Measurements from ENCODE around the gene LRRC61. TPM values are rescaled to one million over a fixed set of nuclear protein-coding genes. Genes with fewer than 3 reads are reported as not detected.

The LRRC61 gene
- total and polyA plus RNA-seq, 2 of the 13 experiments (the other 11 are each of a cell fraction or from before 2014, with no cell fraction given): 33.0 to 34.8 TPM

- TF ChIP-seq MYNN (CRISPR knock-in tag; IDR thresholded peaks at IDR 0.05; ENCODE audit: low read depth): peak; percentile 99
- TF ChIP-seq TBP (CRISPR knock-in tag; IDR thresholded peaks at IDR 0.05): no peak
- TF ChIP-seq ZNF746 (CRISPR knock-in tag; IDR thresholded peaks at IDR 0.05): peak; percentile 72; the same call in 1 of the 2 replicates
- 0 out of 2 replicates have a peak, but pooled peaks have one; percentile 38 for TF ChIP-seq BRCA1 (CRISPR knock-in tag; IDR thresholded peaks at IDR 0.05)
- TF ChIP-seq RFX3 (CRISPR knock-in tag; IDR thresholded peaks at IDR 0.05): peak; percentile 87
- 0 out of 2 replicates have a peak, but pooled peaks have one; percentile 38 for TF ChIP-seq ZNF143 (CRISPR knock-in tag; IDR thresholded peaks at IDR 0.05)
- TF ChIP-seq ZNF263 (CRISPR knock-in tag; IDR thresholded peaks at IDR 0.05): peak; percentile 65; the same call in 1 of the 2 replicates
- peak; percentile 79 for TF ChIP-seq RARA (CRISPR knock-in tag; IDR thresholded peaks at IDR 0.05)
- TF ChIP-seq NR2F1 (CRISPR knock-in tag; IDR thresholded peaks at IDR 0.05): peak in 1 of 2 experiments; percentile 47; a peak in 1 of 4 replicates
- TF ChIP-seq KLF15 (CRISPR knock-in tag; IDR thresholded peaks at IDR 0.05; ENCODE audit: borderline replicate concordance): peak; percentile 66; the same call in 1 of the 2 replicates
- no peak; the same call in 1 of the 2 replicates for TF ChIP-seq HIC2 (CRISPR knock-in tag; IDR thresholded peaks at IDR 0.05; ENCODE audit: low read depth)
- TF ChIP-seq TAF1 (CRISPR knock-in tag; IDR thresholded peaks at IDR 0.05): peak; percentile 97
- peak; percentile 23; the same call in 1 of the 2 replicates for TF ChIP-seq MNT (IDR thresholded peaks at IDR 0.05)
- TF ChIP-seq MEIS2 (CRISPR knock-in tag; IDR thresholded peaks at IDR 0.05): no peak
- TF ChIP-seq ARID4A (CRISPR knock-in tag; IDR thresholded peaks at IDR 0.05; ENCODE audit: borderline replicate concordance): peak; percentile 82; the same call in 1 of the 2 replicates
- TF ChIP-seq NCOR1 (IDR thresholded peaks at IDR 0.05; ENCODE audit: borderline replicate concordance, low read length): peak; percentile 81; the same call in 1 of the 2 replicates
- no peak for TF ChIP-seq REXO4 (CRISPR knock-in tag; IDR thresholded peaks at IDR 0.05; ENCODE audit: borderline replicate concordance)
- 0 out of 2 replicates have a peak, but pooled peaks have one; percentile 32 for TF ChIP-seq ONECUT2 (CRISPR knock-in tag; IDR thresholded peaks at IDR 0.05)
- TF ChIP-seq ZNF841 (CRISPR knock-in tag; IDR thresholded peaks at IDR 0.05; ENCODE audit: borderline replicate concordance): no peak
- TF ChIP-seq, protein P1, sequence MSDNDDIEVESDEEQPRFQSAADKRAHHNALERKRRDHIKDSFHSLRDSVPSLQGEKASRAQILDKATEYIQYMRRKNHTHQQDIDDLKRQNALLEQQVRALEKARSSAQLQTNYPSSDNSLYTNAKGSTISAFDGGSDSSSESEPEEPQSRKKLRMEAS (IDR thresholded peaks at IDR 0.05): peak; percentile 69; the same call in 1 of the 2 replicates
- peak; percentile 46 for TF ChIP-seq PTBP1 (IDR thresholded peaks at IDR 0.05; ENCODE audit: low read depth, low read length, poor library complexity, severe bottlenecking)
- no peak for TF ChIP-seq ZNF616 (CRISPR knock-in tag; IDR thresholded peaks at IDR 0.05; ENCODE audit: low read depth)
- TF ChIP-seq ZSCAN30 (CRISPR knock-in tag; IDR thresholded peaks at IDR 0.05): peak; percentile 67; the same call in 1 of the 2 replicates
Measured at GRCh38 chr7:150383710-150384397, 60.7 kb downstream of the LRRC61 start (continued).

All from HepG2 (cell line).